ENCODE measurements around the gene RAD23B. TPM values are rescaled to one million over a fixed set of nuclear protein-coding genes. Genes with fewer than 3 reads are reported as not detected.

The RAD23B gene
- total RNA-seq, 1 experiment from 2014 or later, result 114 TPM

DNA sequence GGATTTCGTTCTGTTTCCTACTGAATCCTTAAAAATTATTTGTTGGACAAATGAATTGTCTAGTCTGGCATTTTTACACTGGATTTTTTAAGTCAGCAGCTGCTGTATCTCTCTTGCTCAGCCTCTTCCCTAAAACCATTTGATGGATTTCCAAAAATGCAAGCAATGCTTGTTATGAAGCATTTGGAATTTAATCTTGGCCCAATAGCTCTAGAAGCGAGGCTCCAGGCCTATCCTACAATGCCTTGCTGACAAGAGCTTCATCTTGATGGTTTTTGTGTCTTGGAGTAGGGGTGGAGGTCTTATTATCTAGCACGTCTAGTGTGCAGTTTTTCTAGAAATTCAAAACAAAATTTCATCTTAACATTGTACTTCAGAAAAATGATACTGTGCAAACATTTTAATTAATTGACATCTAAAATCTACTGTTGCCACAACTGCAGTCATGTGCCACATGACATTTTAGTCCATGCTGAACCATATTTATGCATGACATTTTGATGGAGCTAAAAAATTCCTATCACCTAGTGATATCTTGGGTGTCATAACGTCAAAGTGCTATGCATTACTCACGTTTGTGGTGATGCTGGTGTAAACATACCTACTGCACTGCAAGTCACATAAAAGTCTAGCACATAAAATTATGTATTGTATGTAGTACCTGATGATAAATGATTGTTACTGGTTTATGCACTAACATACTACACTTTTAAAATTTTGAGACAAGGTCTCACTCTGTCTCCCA, 5.9 kb upstream of the RAD23B start:
- H3K27ac ChIP-seq (ENCODE audit: low read length), result no peak overlapping the region
- intact Hi-C loops (cut with micrococcal nuclease; ENCODE audit: unreplicated experiment), result loop anchor here (10.0 kb wide), 1 partner anchor 62 kb away; no protein-coding TSS in a partner anchor

DNA sequence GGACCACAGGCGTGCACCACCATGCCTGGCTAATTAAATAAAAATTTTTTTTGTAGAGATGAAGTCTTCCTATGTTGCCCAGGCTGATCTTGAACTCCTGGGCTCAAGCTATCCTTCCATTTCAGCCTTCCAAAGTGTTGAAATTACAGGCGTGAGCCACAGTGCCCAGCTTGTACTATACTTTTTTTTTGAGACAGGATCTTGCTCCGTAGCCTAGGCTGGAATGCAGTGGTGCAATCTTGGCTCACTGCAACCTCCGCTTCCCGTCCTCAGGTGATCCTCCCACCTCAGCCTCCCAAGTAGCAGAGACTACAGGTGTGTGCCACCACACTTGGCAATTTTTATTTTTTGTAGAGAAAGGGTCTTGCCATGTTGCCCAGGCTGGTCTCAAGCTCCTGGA, 5.3 kb upstream of the RAD23B start:
- H3K36me3 ChIP-seq (ENCODE audit: control insufficient read depth, insufficient read depth, low read length), result no peaks in the 10 kb centered on the region
- H3K9me3 ChIP-seq (ENCODE audit: control insufficient read depth, insufficient read depth, low read depth, low read length), result no peaks in the 10 kb centered on the region
- TF ChIP-seq, protein P1, sequence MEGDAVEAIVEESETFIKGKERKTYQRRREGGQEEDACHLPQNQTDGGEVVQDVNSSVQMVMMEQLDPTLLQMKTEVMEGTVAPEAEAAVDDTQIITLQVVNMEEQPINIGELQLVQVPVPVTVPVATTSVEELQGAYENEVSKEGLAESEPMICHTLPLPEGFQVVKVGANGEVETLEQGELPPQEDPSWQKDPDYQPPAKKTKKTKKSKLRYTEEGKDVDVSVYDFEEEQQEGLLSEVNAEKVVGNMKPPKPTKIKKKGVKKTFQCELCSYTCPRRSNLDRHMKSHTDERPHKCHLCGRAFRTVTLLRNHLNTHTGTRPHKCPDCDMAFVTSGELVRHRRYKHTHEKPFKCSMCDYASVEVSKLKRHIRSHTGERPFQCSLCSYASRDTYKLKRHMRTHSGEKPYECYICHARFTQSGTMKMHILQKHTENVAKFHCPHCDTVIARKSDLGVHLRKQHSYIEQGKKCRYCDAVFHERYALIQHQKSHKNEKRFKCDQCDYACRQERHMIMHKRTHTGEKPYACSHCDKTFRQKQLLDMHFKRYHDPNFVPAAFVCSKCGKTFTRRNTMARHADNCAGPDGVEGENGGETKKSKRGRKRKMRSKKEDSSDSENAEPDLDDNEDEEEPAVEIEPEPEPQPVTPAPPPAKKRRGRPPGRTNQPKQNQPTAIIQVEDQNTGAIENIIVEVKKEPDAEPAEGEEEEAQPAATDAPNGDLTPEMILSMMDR (IDR thresholded peaks at IDR 0.05), result no peak
- TF ChIP-seq POLR2AphosphoS5 (IDR thresholded peaks at IDR 0.05; ENCODE audit: low read depth, low read length) (no peak), TCF7L2 (IDR thresholded peaks at IDR 0.05; ENCODE audit: low read depth, low read length) (no peak), SIN3A (IDR thresholded peaks at IDR 0.05; ENCODE audit: borderline replicate concordance, insufficient read depth, low read depth, low read length) (no peak)
- TF ChIP-seq, protein P2, sequence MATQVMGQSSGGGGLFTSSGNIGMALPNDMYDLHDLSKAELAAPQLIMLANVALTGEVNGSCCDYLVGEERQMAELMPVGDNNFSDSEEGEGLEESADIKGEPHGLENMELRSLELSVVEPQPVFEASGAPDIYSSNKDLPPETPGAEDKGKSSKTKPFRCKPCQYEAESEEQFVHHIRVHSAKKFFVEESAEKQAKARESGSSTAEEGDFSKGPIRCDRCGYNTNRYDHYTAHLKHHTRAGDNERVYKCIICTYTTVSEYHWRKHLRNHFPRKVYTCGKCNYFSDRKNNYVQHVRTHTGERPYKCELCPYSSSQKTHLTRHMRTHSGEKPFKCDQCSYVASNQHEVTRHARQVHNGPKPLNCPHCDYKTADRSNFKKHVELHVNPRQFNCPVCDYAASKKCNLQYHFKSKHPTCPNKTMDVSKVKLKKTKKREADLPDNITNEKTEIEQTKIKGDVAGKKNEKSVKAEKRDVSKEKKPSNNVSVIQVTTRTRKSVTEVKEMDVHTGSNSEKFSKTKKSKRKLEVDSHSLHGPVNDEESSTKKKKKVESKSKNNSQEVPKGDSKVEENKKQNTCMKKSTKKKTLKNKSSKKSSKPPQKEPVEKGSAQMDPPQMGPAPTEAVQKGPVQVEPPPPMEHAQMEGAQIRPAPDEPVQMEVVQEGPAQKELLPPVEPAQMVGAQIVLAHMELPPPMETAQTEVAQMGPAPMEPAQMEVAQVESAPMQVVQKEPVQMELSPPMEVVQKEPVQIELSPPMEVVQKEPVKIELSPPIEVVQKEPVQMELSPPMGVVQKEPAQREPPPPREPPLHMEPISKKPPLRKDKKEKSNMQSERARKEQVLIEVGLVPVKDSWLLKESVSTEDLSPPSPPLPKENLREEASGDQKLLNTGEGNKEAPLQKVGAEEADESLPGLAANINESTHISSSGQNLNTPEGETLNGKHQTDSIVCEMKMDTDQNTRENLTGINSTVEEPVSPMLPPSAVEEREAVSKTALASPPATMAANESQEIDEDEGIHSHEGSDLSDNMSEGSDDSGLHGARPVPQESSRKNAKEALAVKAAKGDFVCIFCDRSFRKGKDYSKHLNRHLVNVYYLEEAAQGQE (IDR thresholded peaks at IDR 0.05; ENCODE audit: insufficient read depth in 1 of 2, low read depth in 2 of 2, low read length in 1 of 2), result no peak
- ChIA-PET POLR2A (no interaction called here), CTCF (no interaction called here)
- BruUV-seq (replicated peaks), result no TSS peak
- H3K4me3 ChIP-seq (ENCODE audit: low read depth in 2 of 2, low read length in 2 of 2), result no peak overlapping the region
- H3K27me3 ChIP-seq (ENCODE audit: control insufficient read depth, insufficient read depth, low read length), result no peaks in the 10 kb centered on the region
- DNase-seq (ENCODE audit: low read depth, low spot score) (no peak), ATAC-seq (no peak)
- in situ Hi-C loops (cut with HindIII; ENCODE audit: low pct_unique_long_range_greater_than_20kb, low sequenced_read_pairs), result no loop called here
- H3K4me1 ChIP-seq (ENCODE audit: control insufficient read depth, insufficient read depth, low read length), result peaks cover 10% of the 10 kb centered on the region
- intact Hi-C loops (cut with micrococcal nuclease; ENCODE audit: unreplicated experiment), result loop anchor here (10.0 kb wide), 1 partner anchor 63 kb away; no protein-coding TSS in a partner anchor
- H3K27ac ChIP-seq (ENCODE audit: low read length), result no peak overlapping the region

More for the DNA sequence above, 5.9 kb upstream of the RAD23B start:
- TF ChIP-seq POLR2AphosphoS5 (IDR thresholded peaks at IDR 0.05; ENCODE audit: low read depth, low read length), result no peak
- TF ChIP-seq SIN3A (IDR thresholded peaks at IDR 0.05; ENCODE audit: borderline replicate concordance, insufficient read depth, low read depth, low read length), result no peak
- TF ChIP-seq TCF7L2 (IDR thresholded peaks at IDR 0.05; ENCODE audit: low read depth, low read length), result no peak
- TF ChIP-seq, protein P2 (IDR thresholded peaks at IDR 0.05; ENCODE audit: insufficient read depth in 1 of 2, low read depth in 2 of 2, low read length in 1 of 2), result no peak
- TF ChIP-seq, protein P1 (IDR thresholded peaks at IDR 0.05), result no peak
- Histone ChIP-seq H3K36me3 (ENCODE audit: control insufficient read depth, insufficient read depth, low read length) (no peaks in the 10 kb centered on the region), H3K4me3 (ENCODE audit: low read depth in 2 of 2, low read length in 2 of 2) (no peak overlapping the region), H3K27me3 (ENCODE audit: control insufficient read depth, insufficient read depth, low read length) (no peaks in the 10 kb centered on the region), H3K9me3 (ENCODE audit: control insufficient read depth, insufficient read depth, low read depth, low read length) (no peaks in the 10 kb centered on the region), H3K4me1 (ENCODE audit: control insufficient read depth, insufficient read depth, low read length) (peaks cover 8% of the 10 kb centered on the region)
- POLR2A ChIA-PET, result no interaction called here
- ATAC-seq (no peak), DNase-seq (ENCODE audit: low read depth, low spot score) (no peak)
- in situ Hi-C loops (cut with HindIII; ENCODE audit: low pct_unique_long_range_greater_than_20kb, low sequenced_read_pairs), result no loop called here
- CTCF ChIA-PET, result no interaction called here
- BruUV-seq (replicated peaks), result no TSS peak
